Epidermal melanocyte (primary cell): ENCODE results near the gene TLL2.

Source experiments
- DNase-seq: peaks from one replicate; pipeline ENCODE4 v3.0.0; 2011; ENCODE audit warnings: low spot score; ENCODE audit not compliant: insufficient read length

The TLL2 gene

GRCh38 chr10:96507044-96507443 is 6.7 kb downstream of the TLL2 start:
- DNase-seq = no peak

- DNase-seq = no peak
Measured at GRCh38 chr10:96505150-96506136, 8.3 kb downstream of the TLL2 start.

GRCh38 chr10:96502561-96503282 is 11.0 kb downstream of the TLL2 start:
- no peak for DNase-seq

GRCh38 chr10:96501985-96502384 is 11.7 kb downstream of the TLL2 start:
- DNase-seq = no peak

GRCh38 chr10:96500519-96500918 is 13.2 kb downstream of the TLL2 start:
- no peak for DNase-seq

- DNase-seq = no peak
Measured at GRCh38 chr10:96500050-96500449, 13.7 kb downstream of the TLL2 start.

- no peak for DNase-seq
Measured at GRCh38 chr10:96497391-96497790, 16.3 kb downstream of the TLL2 start.

GRCh38 chr10:96496281-96496925 is 17.3 kb downstream of the TLL2 start:
- DNase-seq = no peak

- DNase-seq = no peak
Measured at GRCh38 chr10:96495544-96495943, 18.2 kb downstream of the TLL2 start.

GRCh38 chr10:96494694-96495093 is 19.0 kb downstream of the TLL2 start:
- no peak for DNase-seq

GRCh38 chr10:96493871-96494525 is 19.7 kb downstream of the TLL2 start:
- no peak for DNase-seq

- DNase-seq = no peak
Measured at GRCh38 chr10:96493254-96493653, 20.5 kb downstream of the TLL2 start.

- DNase-seq = no peak
Measured at GRCh38 chr10:96491303-96491702, 22.4 kb downstream of the TLL2 start.

GRCh38 chr10:96488161-96488935 is 25.4 kb downstream of the TLL2 start:
- no peak for DNase-seq

- no peak for DNase-seq
Measured at GRCh38 chr10:96482815-96483588, 30.7 kb downstream of the TLL2 start.

GRCh38 chr10:96478355-96478754 is 35.4 kb downstream of the TLL2 start:
- DNase-seq = no peak

- no peak for DNase-seq
Measured at GRCh38 chr10:96473866-96474265, 39.9 kb downstream of the TLL2 start.

GRCh38 chr10:96470116-96470743 is 43.5 kb downstream of the TLL2 start:
- DNase-seq = no peak

GRCh38 chr10:96468845-96469244 is 44.9 kb downstream of the TLL2 start:
- DNase-seq = no peak
